Measurements from ENCODE around the gene LENG8.

DNA sequence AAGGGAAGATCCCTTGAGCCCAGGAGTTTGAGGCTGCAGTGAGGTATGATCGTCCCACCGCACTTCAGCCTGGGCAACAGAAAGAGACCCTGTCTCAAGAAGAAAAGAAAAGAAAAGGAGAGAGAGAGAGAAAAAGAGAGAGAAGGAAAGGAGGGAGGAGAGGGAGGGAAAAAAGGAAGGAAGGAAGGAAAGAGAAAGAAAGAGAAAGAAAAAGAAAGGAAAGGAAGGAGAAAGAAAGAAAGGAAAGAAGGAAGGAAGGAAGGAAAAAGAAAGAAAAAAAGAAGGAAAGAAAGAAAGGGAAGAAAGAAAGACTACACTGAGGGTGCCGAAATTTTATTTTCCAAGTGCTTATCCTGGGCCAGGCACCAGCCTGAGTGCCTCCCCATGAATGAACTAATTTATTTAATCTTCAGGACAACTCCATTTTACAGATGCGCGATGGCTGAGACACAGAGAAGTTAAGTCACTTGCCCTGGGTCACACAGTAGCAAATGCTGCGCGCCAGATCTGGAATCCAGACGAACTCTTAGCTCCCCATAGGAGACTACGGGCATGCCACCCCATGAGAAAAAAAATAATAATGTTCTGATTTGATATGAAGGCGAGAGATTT lies 21.4 kb downstream of the LENG8 start:
- TF ChIP-seq, protein P1, sequence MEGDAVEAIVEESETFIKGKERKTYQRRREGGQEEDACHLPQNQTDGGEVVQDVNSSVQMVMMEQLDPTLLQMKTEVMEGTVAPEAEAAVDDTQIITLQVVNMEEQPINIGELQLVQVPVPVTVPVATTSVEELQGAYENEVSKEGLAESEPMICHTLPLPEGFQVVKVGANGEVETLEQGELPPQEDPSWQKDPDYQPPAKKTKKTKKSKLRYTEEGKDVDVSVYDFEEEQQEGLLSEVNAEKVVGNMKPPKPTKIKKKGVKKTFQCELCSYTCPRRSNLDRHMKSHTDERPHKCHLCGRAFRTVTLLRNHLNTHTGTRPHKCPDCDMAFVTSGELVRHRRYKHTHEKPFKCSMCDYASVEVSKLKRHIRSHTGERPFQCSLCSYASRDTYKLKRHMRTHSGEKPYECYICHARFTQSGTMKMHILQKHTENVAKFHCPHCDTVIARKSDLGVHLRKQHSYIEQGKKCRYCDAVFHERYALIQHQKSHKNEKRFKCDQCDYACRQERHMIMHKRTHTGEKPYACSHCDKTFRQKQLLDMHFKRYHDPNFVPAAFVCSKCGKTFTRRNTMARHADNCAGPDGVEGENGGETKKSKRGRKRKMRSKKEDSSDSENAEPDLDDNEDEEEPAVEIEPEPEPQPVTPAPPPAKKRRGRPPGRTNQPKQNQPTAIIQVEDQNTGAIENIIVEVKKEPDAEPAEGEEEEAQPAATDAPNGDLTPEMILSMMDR (IDR thresholded peaks at IDR 0.05), result no peak
- no peak for TF ChIP-seq POLR2A (IDR thresholded peaks at IDR 0.05)

Data from thyroid gland (tissue), 4 donors.